AG08396 (cell line): Measurements from ENCODE around the gene GPR137.

Experiments
- DNase-seq: peaks from one replicate; pipeline ENCODE4 v3.0.0; 2012; ENCODE audit warnings: low spot score, mixed read lengths

The GPR137 gene

GRCh38 chr11:64264371-64264852, 21.2 kb upstream of the GPR137 start:
- DNase-seq: no peak

GRCh38 chr11:64265176-64266160, 20.2 kb upstream of the GPR137 start:
- DNase-seq: no peak

GRCh38 chr11:64266339-64266738, 19.3 kb upstream of the GPR137 start:
- DNase-seq: no peak

- DNase-seq: no peak
Observed at GRCh38 chr11:64267207-64267945, 18.3 kb upstream of the GPR137 start.

- DNase-seq: no peak
Observed at GRCh38 chr11:64268025-64268892, 17.4 kb upstream of the GPR137 start.

GRCh38 chr11:64268893-64269539, 16.6 kb upstream of the GPR137 start:
- no peak for DNase-seq

- DNase-seq: peak; percentile 94
Observed at GRCh38 chr11:64269540-64270220, 16.0 kb upstream of the GPR137 start.

- DNase-seq: no peak
Observed at GRCh38 chr11:64275031-64275800, 10.4 kb upstream of the GPR137 start.

- no peak for DNase-seq
Observed at GRCh38 chr11:64275841-64276240, 9.8 kb upstream of the GPR137 start.

- no peak for DNase-seq
Observed at GRCh38 chr11:64276653-64277431, 8.8 kb upstream of the GPR137 start.

- DNase-seq: no peak
Observed at GRCh38 chr11:64278576-64279190, 7.0 kb upstream of the GPR137 start.

- DNase-seq: no peak
Observed at GRCh38 chr11:64281957-64282770, 3.5 kb upstream of the GPR137 start.

GRCh38 chr11:64283092-64283491, 2.6 kb upstream of the GPR137 start:
- DNase-seq: no peak

GRCh38 chr11:64284048-64284961, 1.3 kb upstream of the GPR137 start, which contains the start of gene BAD:
TSS of gene BAD (minus strand) at chr11:64284665. CDS start at chr11:64284368, 297 bp downstream.
- peak; percentile 99 for DNase-seq

- no peak for DNase-seq
Observed at GRCh38 chr11:64285885-64286800, 495 bp downstream of the GPR137 start.

GRCh38 chr11:64286801-64287159, 1.1 kb downstream of the GPR137 start:
- DNase-seq: no peak
